DOHH2 (cell line): ENCODE results near the gene IL1RL2.

Experiments used
- H3F3A ChIP-seq: fragments of 200-600 bp; sonication (generic), shearing (Covaris generic); 2 replicates; pipeline ENCODE4 v1.6.0; 2016; ENCODE audit warnings: antibody characterized with exemption, mild to moderate bottlenecking; ENCODE audit not compliant: control insufficient read depth, insufficient read depth
- H3K27ac ChIP-seq: fragments of 200-600 bp; sonication (generic); 2 replicates; pipeline ENCODE4 v1.5.1; 2014; ENCODE audit warnings: low read depth, mild to moderate bottlenecking, low read length, moderate library complexity
- H3K27me3 ChIP-seq: fragments of 200-600 bp; sonication (generic); 2 replicates; pipeline ENCODE4 v1.6.1; 2014; ENCODE audit warnings: mild to moderate bottlenecking, low read length, mixed read lengths; ENCODE audit not compliant: control insufficient read depth
- H3K36me3 ChIP-seq: fragments of 200-600 bp; sonication (generic); 2 replicates; pipeline ENCODE4 v1.6.1; 2014; ENCODE audit warnings: mild to moderate bottlenecking, low read length, moderate library complexity, mixed read lengths; ENCODE audit not compliant: control insufficient read depth
- H3K4me1 ChIP-seq: fragments of 200-600 bp; sonication (generic); 2 replicates; pipeline ENCODE4 v1.6.1; 2014; ENCODE audit warnings: mild to moderate bottlenecking, low read length, mixed read lengths; ENCODE audit not compliant: control insufficient read depth
- H3K4me2 ChIP-seq: fragments of 200-600 bp; sonication (generic); 2 replicates; pipeline ENCODE4 v1.6.0; 2014; ENCODE audit warnings: mild to moderate bottlenecking, low read length, moderate library complexity
- H3K4me3 ChIP-seq: fragments of 200-600 bp; sonication (generic); 2 replicates; pipeline ENCODE4 v1.5.1; 2014; ENCODE audit warnings: mild to moderate bottlenecking, low read length, mixed read lengths
- H3K79me2 ChIP-seq: fragments of 200-600 bp; sonication (generic); 2 replicates; pipeline ENCODE4 v1.6.1; 2014; ENCODE audit warnings: mild to moderate bottlenecking, low read length, mixed read lengths; ENCODE audit not compliant: control insufficient read depth
- H3K9me2 ChIP-seq: fragments of 200-600 bp; sonication (generic); replicated peaks from 2 replicates; pipeline ENCODE4 v1.6.1; 2014; ENCODE audit warnings: mild to moderate bottlenecking, low read length, mixed read lengths; ENCODE audit not compliant: control insufficient read depth
- H3K9me3 ChIP-seq: fragments of 200-600 bp; sonication (generic); 2 replicates; pipeline ENCODE4 v1.6.1; 2014; ENCODE audit warnings: antibody characterized with exemption, low read length, mixed read lengths; ENCODE audit not compliant: control insufficient read depth, insufficient read depth
- H4K20me1 ChIP-seq: fragments of 200-600 bp; sonication (generic); 2 replicates; pipeline ENCODE4 v1.6.0; 2014; ENCODE audit warnings: low read depth, mild to moderate bottlenecking, antibody characterized with exemption, low read length, moderate library complexity; ENCODE audit not compliant: control insufficient read depth, insufficient read depth
- EZH2phosphoT487 ChIP-seq: fragments of 200-600 bp; sonication (generic); IDR thresholded peaks from 2 replicates; pipeline ENCODE4 v1.6.1; 2017; ENCODE audit warnings: borderline replicate concordance, mild to moderate bottlenecking, antibody characterized with exemption, low read length, moderate library complexity, mixed read lengths
- TF ChIP-seq, protein P1 (sequence below): fragments of 200-600 bp; sonication (generic); IDR thresholded peaks from one replicate; pipeline ENCODE4 v1.5.1; 2014; ENCODE audit warnings: antibody characterized with exemption, mild to moderate bottlenecking, low read depth, low read length; ENCODE audit not compliant: poor library complexity, severe bottlenecking

The IL1RL2 gene

DNA sequence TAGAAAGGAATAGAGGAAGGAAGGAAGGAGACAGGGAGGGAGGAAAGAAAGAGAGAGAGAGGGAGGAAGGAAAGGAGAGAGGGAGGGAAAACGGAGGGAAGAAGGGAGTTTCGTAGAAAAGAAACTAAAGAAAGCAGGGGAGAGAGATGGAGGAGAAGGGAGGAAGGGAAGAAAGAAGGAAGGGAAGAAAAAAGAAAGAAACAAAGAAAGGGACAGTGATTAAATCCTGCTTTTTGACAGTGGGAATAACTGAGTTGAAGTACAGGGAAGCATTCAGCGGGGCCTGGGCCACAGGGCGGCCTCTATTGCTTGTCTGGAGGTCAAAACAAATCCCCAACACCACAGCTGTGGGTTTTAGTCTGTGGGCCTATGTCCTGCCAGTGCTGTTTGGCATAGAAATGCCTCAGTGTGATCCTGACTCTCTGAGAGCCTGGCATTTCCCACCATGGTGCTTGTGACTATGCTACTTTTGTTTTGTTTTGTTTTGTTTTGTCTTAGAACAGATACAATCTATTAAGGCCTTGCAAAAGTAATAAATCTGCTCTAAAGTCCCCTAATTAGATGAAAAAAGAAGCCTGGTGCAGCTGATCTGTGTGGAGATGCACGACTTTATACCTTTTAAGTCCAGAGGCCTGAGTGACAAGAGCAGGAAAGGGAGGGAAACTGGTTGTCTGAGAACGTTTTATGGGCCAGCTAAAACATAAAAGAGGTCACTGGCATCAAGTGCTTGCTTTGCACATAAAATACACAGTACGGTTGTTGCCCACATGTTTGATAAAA, 40.0 kb downstream of the IL1RL2 start:
- H3K4me1 ChIP-seq: no peaks in the 10 kb centered on the region
- H3K4me2 ChIP-seq: no peak overlapping the region

DNA sequence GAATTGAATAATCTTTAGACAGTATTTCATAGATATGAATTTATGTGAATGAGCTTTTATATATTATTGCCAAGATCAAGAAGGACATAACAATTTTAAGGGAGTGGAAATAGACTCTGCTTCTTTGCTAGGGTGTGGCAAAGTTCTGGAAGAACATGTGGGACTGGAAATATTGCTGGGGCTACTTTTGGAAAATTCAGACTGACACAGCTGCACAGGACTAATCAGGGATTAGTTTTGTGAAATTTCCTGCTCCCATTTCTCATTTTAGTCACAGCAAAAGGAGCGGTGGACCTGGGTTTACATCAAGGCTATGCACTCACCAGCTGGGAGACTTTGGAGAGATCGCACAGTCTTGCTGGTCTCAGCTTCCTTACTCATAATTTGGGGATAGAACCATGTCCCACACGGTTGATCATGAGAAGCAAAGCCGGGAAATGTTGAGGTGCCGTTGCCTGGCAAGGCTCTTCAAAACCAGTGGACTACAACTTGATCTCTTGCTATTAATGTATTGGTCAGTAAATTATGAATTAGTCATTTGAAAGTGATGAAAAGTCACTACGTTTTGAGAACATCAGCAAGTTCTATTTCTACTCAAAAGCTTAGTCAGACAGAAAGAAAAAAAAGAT, 42.4 kb downstream of the IL1RL2 start:
- H3K36me3 ChIP-seq: no peaks in the 10 kb centered on the region
- H3K9me3 ChIP-seq: no peaks in the 10 kb centered on the region

More for the DNA sequence above, 40.0 kb downstream of the IL1RL2 start:
- no peaks in the 10 kb centered on the region for H3K36me3 ChIP-seq
- H3K27me3 ChIP-seq: no peaks in the 10 kb centered on the region
- H3K79me2 ChIP-seq: no peaks in the 10 kb centered on the region
- no peaks in the 10 kb centered on the region for H3K9me3 ChIP-seq
- TF ChIP-seq, protein P1, sequence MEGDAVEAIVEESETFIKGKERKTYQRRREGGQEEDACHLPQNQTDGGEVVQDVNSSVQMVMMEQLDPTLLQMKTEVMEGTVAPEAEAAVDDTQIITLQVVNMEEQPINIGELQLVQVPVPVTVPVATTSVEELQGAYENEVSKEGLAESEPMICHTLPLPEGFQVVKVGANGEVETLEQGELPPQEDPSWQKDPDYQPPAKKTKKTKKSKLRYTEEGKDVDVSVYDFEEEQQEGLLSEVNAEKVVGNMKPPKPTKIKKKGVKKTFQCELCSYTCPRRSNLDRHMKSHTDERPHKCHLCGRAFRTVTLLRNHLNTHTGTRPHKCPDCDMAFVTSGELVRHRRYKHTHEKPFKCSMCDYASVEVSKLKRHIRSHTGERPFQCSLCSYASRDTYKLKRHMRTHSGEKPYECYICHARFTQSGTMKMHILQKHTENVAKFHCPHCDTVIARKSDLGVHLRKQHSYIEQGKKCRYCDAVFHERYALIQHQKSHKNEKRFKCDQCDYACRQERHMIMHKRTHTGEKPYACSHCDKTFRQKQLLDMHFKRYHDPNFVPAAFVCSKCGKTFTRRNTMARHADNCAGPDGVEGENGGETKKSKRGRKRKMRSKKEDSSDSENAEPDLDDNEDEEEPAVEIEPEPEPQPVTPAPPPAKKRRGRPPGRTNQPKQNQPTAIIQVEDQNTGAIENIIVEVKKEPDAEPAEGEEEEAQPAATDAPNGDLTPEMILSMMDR: no peak
- TF ChIP-seq EZH2phosphoT487: no peak
- no peak overlapping the region for H3K27ac ChIP-seq
- no peaks in the 10 kb centered on the region for H4K20me1 ChIP-seq
- H3F3A ChIP-seq: no peaks in the 10 kb centered on the region
- no peaks in the 10 kb centered on the region for H3K9me2 ChIP-seq
- H3K4me3 ChIP-seq: no peak overlapping the region

DNA sequence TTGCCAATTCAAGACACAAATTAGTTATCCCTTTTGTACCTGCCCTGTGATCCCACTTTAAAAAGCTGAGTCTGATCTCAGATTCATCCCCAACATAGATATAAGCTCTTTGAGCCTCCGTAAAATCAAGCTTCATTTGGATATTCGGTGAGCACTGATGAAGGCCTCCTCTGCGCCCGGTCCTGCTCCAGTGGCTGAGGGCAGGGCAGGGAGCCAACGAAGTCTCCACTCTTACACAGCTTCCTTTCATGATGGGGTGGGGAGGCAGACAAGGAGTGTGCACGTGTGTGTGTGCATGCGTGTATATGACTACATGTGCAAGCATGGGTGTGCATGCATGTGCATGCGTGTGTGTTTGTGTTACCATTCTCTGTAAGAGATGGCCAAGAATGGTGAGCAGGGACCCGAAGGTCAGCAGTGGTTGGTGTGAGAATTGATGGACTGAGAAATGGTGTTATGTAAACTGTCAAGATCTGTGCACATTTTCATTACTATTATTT, 43.6 kb downstream of the IL1RL2 start:
- Histone ChIP-seq H4K20me1 (no peaks in the 10 kb centered on the region), H3K4me3 (no peak overlapping the region), H3K9me3 (no peaks in the 10 kb centered on the region), H3K27ac (no peak overlapping the region), H3K9me2 (no peaks in the 10 kb centered on the region), H3K79me2 (no peaks in the 10 kb centered on the region), H3K4me1 (no peaks in the 10 kb centered on the region), H3K27me3 (no peaks in the 10 kb centered on the region), H3F3A (no peaks in the 10 kb centered on the region), H3K4me2 (no peak overlapping the region), H3K36me3 (no peaks in the 10 kb centered on the region)
- no peak for TF ChIP-seq EZH2phosphoT487
- TF ChIP-seq, protein P1: no peak

More for the DNA sequence above, 42.4 kb downstream of the IL1RL2 start:
- Histone ChIP-seq H3K27ac (no peak overlapping the region), H3K4me2 (no peak overlapping the region), H3F3A (no peaks in the 10 kb centered on the region), H3K4me3 (no peak overlapping the region), H3K79me2 (no peaks in the 10 kb centered on the region), H3K4me1 (no peaks in the 10 kb centered on the region), H4K20me1 (no peaks in the 10 kb centered on the region), H3K27me3 (no peaks in the 10 kb centered on the region), H3K9me2 (no peaks in the 10 kb centered on the region)
- TF ChIP-seq EZH2phosphoT487: no peak
- TF ChIP-seq, protein P1: no peak
